SK-N-MC (cell line): ENCODE results near the gene FARP2.

Source experiments
- DNase-seq: peaks from one replicate; pipeline ENCODE4 v3.0.0-alpha.2; 2011; ENCODE audit warnings: low read depth, low spot score
- H3K27ac ChIP-seq: fragments of 200-600 bp; sonication (generic); 2 replicates; pipeline ENCODE4 v1.5.1; 2016; ENCODE audit warnings: mixed run types
- H3K36me3 ChIP-seq: fragments of 200-600 bp; sonication (generic); 2 replicates; pipeline ENCODE4 v1.6.1; 2017; ENCODE audit warnings: antibody characterized with exemption, low read length, mixed read lengths; ENCODE audit not compliant: insufficient read depth
- H3K4me3 ChIP-seq: fragments of 200-600 bp; sonication (generic); 2 replicates; pipeline ENCODE4 v1.5.1; 2016
- H3K9ac ChIP-seq: fragments of 200-600 bp; sonication (generic); 2 replicates; pipeline ENCODE4 v1.8.0; 2017; ENCODE audit warnings: mixed run types, mixed read lengths; ENCODE audit not compliant: insufficient read length
- H3K9me3 ChIP-seq: fragments of 200-600 bp; sonication (generic); 2 replicates; pipeline ENCODE4 v1.6.1; 2017; ENCODE audit warnings: low read depth, mild to moderate bottlenecking, antibody characterized with exemption, low read length, moderate library complexity, mixed read lengths
- EZH2 ChIP-seq: fragments of 200-600 bp; sonication (generic); IDR thresholded peaks from one replicate; pipeline ENCODE4 v1.6.1; 2017; ENCODE audit warnings: antibody characterized with exemption
- FOXP2 ChIP-seq: optimal IDR thresholded peaks from 2 replicates; pipeline ENCODE3; 2011; ENCODE audit warnings: mild to moderate bottlenecking, moderate library complexity; ENCODE audit not compliant: insufficient read depth; ENCODE audit errors: extremely low read length, control extremely low read depth
- POLR2AphosphoS5 ChIP-seq: IDR thresholded peaks from 2 replicates; pipeline ENCODE4 v1.6.1; 2012; ENCODE audit warnings: mild to moderate bottlenecking, low read depth, low read length, borderline replicate concordance

FARP2 gene, protein sequence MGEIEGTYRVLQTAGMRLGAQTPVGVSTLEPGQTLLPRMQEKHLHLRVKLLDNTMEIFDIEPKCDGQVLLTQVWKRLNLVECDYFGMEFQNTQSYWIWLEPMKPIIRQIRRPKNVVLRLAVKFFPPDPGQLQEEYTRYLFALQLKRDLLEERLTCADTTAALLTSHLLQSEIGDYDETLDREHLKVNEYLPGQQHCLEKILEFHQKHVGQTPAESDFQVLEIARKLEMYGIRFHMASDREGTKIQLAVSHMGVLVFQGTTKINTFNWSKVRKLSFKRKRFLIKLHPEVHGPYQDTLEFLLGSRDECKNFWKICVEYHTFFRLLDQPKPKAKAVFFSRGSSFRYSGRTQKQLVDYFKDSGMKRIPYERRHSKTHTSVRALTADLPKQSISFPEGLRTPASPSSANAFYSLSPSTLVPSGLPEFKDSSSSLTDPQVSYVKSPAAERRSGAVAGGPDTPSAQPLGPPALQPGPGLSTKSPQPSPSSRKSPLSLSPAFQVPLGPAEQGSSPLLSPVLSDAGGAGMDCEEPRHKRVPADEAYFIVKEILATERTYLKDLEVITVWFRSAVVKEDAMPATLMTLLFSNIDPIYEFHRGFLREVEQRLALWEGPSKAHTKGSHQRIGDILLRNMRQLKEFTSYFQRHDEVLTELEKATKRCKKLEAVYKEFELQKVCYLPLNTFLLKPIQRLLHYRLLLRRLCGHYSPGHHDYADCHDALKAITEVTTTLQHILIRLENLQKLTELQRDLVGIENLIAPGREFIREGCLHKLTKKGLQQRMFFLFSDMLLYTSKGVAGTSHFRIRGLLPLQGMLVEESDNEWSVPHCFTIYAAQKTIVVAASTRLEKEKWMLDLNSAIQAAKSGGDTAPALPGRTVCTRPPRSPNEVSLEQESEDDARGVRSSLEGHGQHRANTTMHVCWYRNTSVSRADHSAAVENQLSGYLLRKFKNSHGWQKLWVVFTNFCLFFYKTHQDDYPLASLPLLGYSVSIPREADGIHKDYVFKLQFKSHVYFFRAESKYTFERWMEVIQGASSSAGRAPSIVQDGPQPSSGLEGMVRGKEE

DNA sequence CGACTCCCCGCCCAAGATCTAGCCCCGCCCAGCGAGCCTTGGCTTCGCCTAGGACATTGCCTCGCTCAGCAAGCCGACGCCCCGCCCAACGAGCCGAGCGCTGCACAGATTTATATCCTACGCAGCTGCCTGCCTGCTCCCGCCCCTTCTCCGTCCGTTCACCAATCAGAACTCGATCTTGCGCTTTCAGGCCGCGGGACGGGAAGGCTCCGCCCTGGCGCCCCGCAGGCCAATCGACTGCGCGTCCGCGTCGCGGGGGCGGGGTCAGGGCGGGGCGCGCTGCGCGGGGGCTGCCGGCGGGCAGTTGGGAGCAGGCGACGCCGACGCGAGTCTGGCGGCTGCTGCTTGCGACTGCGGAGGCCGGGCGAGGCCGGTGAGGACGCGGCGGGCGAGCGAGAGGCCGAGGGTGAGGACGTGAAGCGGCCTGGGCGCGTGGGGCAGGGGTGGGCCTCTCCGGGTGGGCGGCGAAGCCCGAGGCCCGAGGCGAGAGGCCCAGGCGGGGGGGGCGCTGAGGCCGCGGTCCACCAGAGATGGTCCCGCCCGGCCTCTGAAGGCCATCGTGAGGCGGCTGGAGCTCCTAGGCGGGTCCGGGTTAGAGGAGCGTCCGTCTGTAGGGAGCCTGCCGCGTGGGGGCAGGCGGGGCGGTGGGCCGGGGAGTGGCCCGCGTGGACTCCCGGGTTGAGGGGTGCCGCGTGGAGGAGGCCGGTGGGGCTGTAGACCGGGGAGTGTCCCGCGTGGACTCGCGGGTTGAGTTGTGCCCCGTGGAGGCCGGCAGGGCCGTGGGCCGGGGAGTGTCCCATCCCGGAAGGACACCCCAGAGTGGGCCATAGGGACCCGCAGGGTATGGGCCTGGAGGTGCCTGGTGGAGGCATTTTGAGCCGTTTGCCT is at the start of gene FARP2:
Gene FARP2, plus strand, starts transcription at position 303 of the 888 bp plus-strand sequence. CDS start 16,823 bp downstream, outside the sequence.
- Histone ChIP-seq H3K9me3 (no peaks in the 10 kb centered on the region), H3K27ac (peak within 1 kb of the TSS; percentile 84), H3K36me3 (peaks cover 38% of the 10 kb centered on the region), H3K9ac (peak within 1 kb of the TSS; percentile 94), H3K4me3 (peak within 1 kb of the TSS; percentile 91)
- TF ChIP-seq FOXP2 (no peak), POLR2AphosphoS5 (peak; percentile 67; the same call in 1 of the 2 replicates)
- DNase-seq, result peak; percentile 94

DNA sequence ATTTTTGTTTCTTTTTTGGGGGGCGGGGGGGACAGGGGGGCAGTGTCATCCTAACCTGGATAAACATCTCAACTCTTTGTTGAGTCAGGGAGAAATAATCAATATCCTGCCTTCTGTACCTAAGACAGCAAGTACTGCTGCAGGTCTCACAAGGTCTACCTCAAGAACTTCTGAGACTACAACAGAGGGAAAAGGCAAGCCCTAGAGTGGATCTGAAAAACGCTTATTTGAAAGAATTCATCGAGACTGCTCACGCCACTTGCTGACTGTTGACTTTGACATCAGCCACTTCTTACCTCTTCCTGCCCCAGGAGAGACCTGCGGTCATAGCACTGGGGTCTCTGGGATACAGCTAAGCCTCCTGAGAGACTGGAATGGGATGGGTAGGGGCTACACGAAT is 49.0 kb upstream of the FARP2 start:
- H3K36me3 ChIP-seq, result no peaks in the 10 kb centered on the region
- no peak for DNase-seq
- TF ChIP-seq POLR2AphosphoS5 (no peak), FOXP2 (no peak), EZH2 (no peak)
- H3K9me3 ChIP-seq, result no peaks in the 10 kb centered on the region
- no peak overlapping the region for H3K4me3 ChIP-seq
- H3K9ac ChIP-seq, result no peak overlapping the region
- no peak overlapping the region for H3K27ac ChIP-seq

DNA sequence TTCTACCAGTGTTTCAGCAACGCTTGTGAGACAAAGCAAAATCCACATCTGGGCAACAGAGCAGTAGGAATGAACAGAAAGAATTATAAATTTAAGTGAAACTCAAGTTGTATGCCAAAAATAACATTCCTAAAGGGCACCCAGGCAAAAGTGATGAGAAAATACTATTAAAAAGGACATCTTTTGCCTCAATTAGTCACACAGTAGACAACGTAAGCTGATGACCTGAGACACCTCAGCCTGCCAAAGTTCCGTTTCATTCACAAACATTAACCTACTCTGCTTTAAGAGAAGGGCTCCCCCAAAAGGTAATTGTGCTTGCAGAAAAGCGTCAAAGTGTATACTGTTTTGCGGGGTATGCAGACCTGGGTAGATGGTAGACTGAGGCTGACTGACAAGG is 47.8 kb upstream of the FARP2 start:
- H3K36me3 ChIP-seq, result no peaks in the 10 kb centered on the region
- no peaks in the 10 kb centered on the region for H3K9me3 ChIP-seq
- no peak overlapping the region for H3K4me3 ChIP-seq
- no peak for TF ChIP-seq FOXP2
- no peak for TF ChIP-seq EZH2
- no peak for TF ChIP-seq POLR2AphosphoS5
- no peak overlapping the region for H3K9ac ChIP-seq
- DNase-seq, result no peak
- no peak overlapping the region for H3K27ac ChIP-seq

DNA sequence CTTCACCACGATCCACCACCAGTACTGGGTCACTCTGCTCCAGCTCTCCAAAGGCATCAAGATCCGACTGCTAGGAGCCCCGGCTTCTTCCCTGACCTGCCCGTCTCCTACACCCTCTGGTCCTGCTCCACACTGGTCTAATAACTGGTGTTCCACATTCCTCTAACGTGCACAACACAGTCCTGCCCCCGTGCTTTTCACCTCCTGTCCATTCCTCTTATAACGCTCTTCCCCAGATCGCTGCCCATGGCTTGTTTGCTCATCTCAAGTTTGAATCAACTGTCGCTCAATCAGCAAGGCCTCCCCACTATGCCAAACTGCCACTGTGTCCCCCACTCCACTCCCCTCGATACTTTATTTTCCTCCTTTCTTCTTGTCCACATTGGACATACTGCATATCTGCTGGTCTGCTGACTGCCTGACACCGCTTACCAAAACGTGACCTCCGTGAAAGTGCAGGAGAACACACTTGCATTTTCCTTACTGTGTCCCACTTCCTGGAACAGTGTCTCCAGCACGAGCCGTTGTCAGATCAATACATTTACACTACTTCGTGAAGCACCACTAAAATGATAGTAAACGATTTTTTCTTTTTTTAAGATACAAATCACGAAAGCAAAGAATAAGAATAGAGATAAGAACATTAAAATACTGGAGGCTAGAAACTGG is 47.1 kb upstream of the FARP2 start:
- Histone ChIP-seq H3K36me3 (no peaks in the 10 kb centered on the region), H3K4me3 (no peak overlapping the region), H3K9ac (no peak overlapping the region), H3K9me3 (no peaks in the 10 kb centered on the region), H3K27ac (no peak overlapping the region)
- no peak for TF ChIP-seq FOXP2
- TF ChIP-seq POLR2AphosphoS5, result no peak
- no peak for TF ChIP-seq EZH2
- DNase-seq, result no peak

DNA sequence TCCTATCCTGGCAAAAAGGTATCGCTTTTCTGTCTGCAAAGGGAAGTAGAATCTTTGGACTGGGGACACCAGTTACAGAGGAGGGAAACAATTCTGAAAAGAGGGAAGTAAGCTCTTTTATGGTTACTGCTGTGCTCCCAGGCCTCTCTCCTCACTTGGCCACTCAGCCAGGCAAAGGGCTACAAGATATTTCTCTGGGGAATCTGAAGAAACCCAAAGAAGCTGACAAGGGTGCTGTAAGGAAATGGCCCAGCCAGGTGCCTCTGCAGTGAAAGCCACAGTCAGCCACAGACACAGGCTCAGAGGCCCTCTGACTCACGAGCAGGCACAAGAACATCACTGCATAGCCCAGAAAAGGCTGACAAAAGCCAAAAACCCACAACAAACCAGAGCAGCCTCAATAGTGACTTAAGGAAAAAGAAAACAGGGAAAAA is 46.4 kb upstream of the FARP2 start:
- Histone ChIP-seq H3K36me3 (no peaks in the 10 kb centered on the region), H3K4me3 (0 out of 2 replicates have a peak overlapping the region, but pooled peaks have one; percentile 14), H3K9me3 (no peaks in the 10 kb centered on the region), H3K9ac (peak overlapping the region; percentile 57), H3K27ac (peak overlapping the region; percentile 52; the same call in 1 of the 2 replicates)
- no peak for DNase-seq
- TF ChIP-seq FOXP2, result no peak
- TF ChIP-seq POLR2AphosphoS5, result no peak
- TF ChIP-seq EZH2, result no peak

DNA sequence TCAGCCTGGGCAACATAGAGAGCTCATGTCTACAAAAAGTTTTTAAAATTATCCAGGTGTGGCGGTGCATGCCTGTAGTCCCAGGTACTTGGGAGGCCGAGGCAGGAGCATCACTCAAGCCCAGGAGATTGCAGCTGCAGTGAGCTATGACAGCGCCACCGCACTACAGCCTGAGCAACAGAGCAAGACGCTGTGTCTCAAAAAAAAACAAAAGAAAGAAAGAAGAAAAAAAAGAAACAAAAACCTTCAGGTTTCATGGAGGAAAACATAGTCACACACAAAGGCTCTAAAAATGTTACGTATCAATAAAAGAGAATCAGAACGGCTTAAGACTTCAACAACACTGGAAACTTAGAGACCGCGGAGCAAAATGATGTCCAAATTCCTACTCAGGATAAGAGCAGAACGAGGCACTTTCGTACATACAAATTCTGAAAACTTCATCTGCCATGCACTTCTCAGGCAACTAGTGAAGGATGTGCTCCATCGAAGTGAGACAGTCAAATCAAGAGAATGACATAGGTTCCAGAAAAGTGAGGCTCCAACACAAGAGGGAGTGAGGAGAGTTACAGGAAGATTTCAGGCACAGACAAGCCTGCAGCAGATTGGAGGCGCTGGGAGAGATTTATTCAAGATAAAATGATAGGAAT is 45.0 kb upstream of the FARP2 start:
- no peak for DNase-seq
- Histone ChIP-seq H3K9me3 (no peaks in the 10 kb centered on the region), H3K9ac (peak overlapping the region; percentile 25), H3K27ac (0 out of 2 replicates have a peak overlapping the region, but pooled peaks have one; percentile 16), H3K4me3 (no peak overlapping the region), H3K36me3 (no peaks in the 10 kb centered on the region)
- TF ChIP-seq FOXP2 (no peak), EZH2 (no peak), POLR2AphosphoS5 (no peak)
